Gastroesophageal sphincter (tissue), 3 donors: ENCODE measurements around the gene LEMD1.
"Not testable (repeated sequence)": the region's sequence is repeated elsewhere in the genome, so short reads cannot be mapped to it uniquely, and the experiment has no call there.

ENCODE experiments used
- CTCF ChIP-seq, 4 experiments: fragments of 200-600 bp in 2 of 4; fragments of 450-650 bp in 2 of 4; sonication (generic) in 1 of 4; IDR thresholded peaks; one replicate each; pipeline ENCODE4 v1.5.1; 2017 to 2019; ENCODE audit warnings: antibody characterized with exemption in 4 of 4, mild to moderate bottlenecking in 2 of 4, moderate library complexity in 2 of 4
- EP300 ChIP-seq: sonication (generic); formaldehyde crosslinking; IDR thresholded peaks from one replicate; pipeline ENCODE4 v1.6.1; 2017; ENCODE audit warnings: antibody characterized with exemption, mild to moderate bottlenecking
- POLR2A ChIP-seq, 2 donors: fragments of 450-650 bp; IDR thresholded peaks; one replicate each; pipeline ENCODE4 v1.6.1; 2017; ENCODE audit warnings: antibody characterized with exemption in 2 of 2, mild to moderate bottlenecking in 2 of 2, moderate library complexity in 1 of 2
- POLR2AphosphoS5 ChIP-seq: sonication (generic); formaldehyde crosslinking; IDR thresholded peaks from one replicate; pipeline ENCODE4 v1.6.1; 2017; ENCODE audit warnings: antibody characterized with exemption

- not testable (repeated sequence) for TF ChIP-seq CTCF (IDR thresholded peaks at IDR 0.05); POLR2AphosphoS5; POLR2A (IDR thresholded peaks at IDR 0.05); EP300
Observed at GRCh38 chr1:205406252-205406651, 15.6 kb downstream of the LEMD1 start.
